ENCODE data around the gene TMED10. TPM values are rescaled to one million over a fixed set of nuclear protein-coding genes. Genes with fewer than 3 reads are reported as not detected.

TMED10 gene
- total and polyA plus RNA-seq, 2 of the 13 experiments (the other 11 are each of a cell fraction or from before 2014, with no cell fraction given), result 311 to 377 TPM

GRCh38 chr14:75147423-75148071, 28.9 kb downstream of the TMED10 start (continued):
- TF ChIP-seq TBL1XR1 (IDR thresholded peaks at IDR 0.05; ENCODE audit: borderline replicate concordance, low read length, partially characterized antibody) (no peak), MTA1 (CRISPR knock-in tag; IDR thresholded peaks at IDR 0.05; ENCODE audit: borderline replicate concordance) (no peak), TOE1 (CRISPR knock-in tag; IDR thresholded peaks at IDR 0.05) (no peak), NR2C2 (CRISPR knock-in tag; IDR thresholded peaks at IDR 0.05; ENCODE audit: borderline replicate concordance) (no peak), MXD1 (CRISPR knock-in tag; IDR thresholded peaks at IDR 0.05) (no peak), ZNF264 (CRISPR knock-in tag; IDR thresholded peaks at IDR 0.05) (no peak), RFXANK (CRISPR knock-in tag; IDR thresholded peaks at IDR 0.05) (no peak), HOXA9 (CRISPR knock-in tag; IDR thresholded peaks at IDR 0.05; ENCODE audit: borderline replicate concordance) (no peak), ZNF562 (CRISPR knock-in tag; IDR thresholded peaks at IDR 0.05; ENCODE audit: borderline replicate concordance) (no peak), TSC22D2 (CRISPR knock-in tag; IDR thresholded peaks at IDR 0.05; ENCODE audit: borderline replicate concordance) (no peak), SIX4 (CRISPR knock-in tag; IDR thresholded peaks at IDR 0.05) (peak; percentile 36; the same call in 1 of the 2 replicates), ATF7-NPFF (CRISPR knock-in tag; IDR thresholded peaks at IDR 0.05; ENCODE audit: low read depth) (no peak), ZBTB34 (CRISPR knock-in tag; IDR thresholded peaks at IDR 0.05) (no peak), DPF2 (CRISPR knock-in tag; IDR thresholded peaks at IDR 0.05; ENCODE audit: borderline replicate concordance, low read depth) (no peak), ZBTB33 (CRISPR knock-in tag; IDR thresholded peaks at IDR 0.05) (no peak), KLF16 (CRISPR knock-in tag; IDR thresholded peaks at IDR 0.05) (no peak), STAG1 (CRISPR knock-in tag; IDR thresholded peaks at IDR 0.05) (peak; percentile 39), ZNF414 (CRISPR knock-in tag; IDR thresholded peaks at IDR 0.05) (no peak), ZNF816 (CRISPR knock-in tag; IDR thresholded peaks at IDR 0.05; ENCODE audit: borderline replicate concordance) (no peak), ZHX1 (CRISPR knock-in tag; IDR thresholded peaks at IDR 0.05; ENCODE audit: low read depth) (no peak), ZNF788 (CRISPR knock-in tag; IDR thresholded peaks at IDR 0.05; ENCODE audit: borderline replicate concordance) (no peak), SMARCE1 (IDR thresholded peaks at IDR 0.05; ENCODE audit: borderline replicate concordance) (no peak), ZNF326 (CRISPR knock-in tag; IDR thresholded peaks at IDR 0.05; ENCODE audit: borderline replicate concordance) (no peak), RELA (CRISPR knock-in tag; IDR thresholded peaks at IDR 0.05) (no peak)
